SKM-1 treated with dmso at 0.1 percent for 144 hours (cell line): ENCODE measurements around the gene ARID1B.

Experiments
- DNase-seq: peaks from one replicate; lab custom pipeline; 2025; ENCODE audit not compliant: unreplicated experiment; lab: John Stamatoyannopoulos, UW

ARID1B gene

GRCh38 chr6:156822747-156823206 is 45.6 kb downstream of the ARID1B start:
- no peak for DNase-seq

- DNase-seq: no peak
Observed at GRCh38 chr6:156824142-156824541, 47.0 kb downstream of the ARID1B start.

GRCh38 chr6:156825475-156825874 is 48.3 kb downstream of the ARID1B start:
- DNase-seq: no peak

- DNase-seq: no peak
Observed at GRCh38 chr6:156826290-156826955, 49.2 kb downstream of the ARID1B start.

GRCh38 chr6:156827382-156827781 is 50.2 kb downstream of the ARID1B start:
- no peak for DNase-seq

GRCh38 chr6:156828280-156828703 is 51.1 kb downstream of the ARID1B start:
- no peak for DNase-seq

- DNase-seq: no peak
Observed at GRCh38 chr6:156830126-156830525, 52.9 kb downstream of the ARID1B start.

GRCh38 chr6:156832231-156832647 is 55.1 kb downstream of the ARID1B start:
- no peak for DNase-seq

- DNase-seq: no peak
Observed at GRCh38 chr6:156832669-156833068, 55.5 kb downstream of the ARID1B start.

GRCh38 chr6:156833755-156834154 is 56.6 kb downstream of the ARID1B start:
- no peak for DNase-seq

GRCh38 chr6:156839129-156839528 is 62.0 kb downstream of the ARID1B start:
- no peak for DNase-seq

GRCh38 chr6:156839591-156840001 is 62.4 kb downstream of the ARID1B start:
- no peak for DNase-seq

GRCh38 chr6:156840136-156840535 is 63.0 kb downstream of the ARID1B start:
- DNase-seq: no peak

GRCh38 chr6:156840606-156841005 is 63.4 kb downstream of the ARID1B start:
- DNase-seq: no peak

GRCh38 chr6:156841508-156841907 is 64.3 kb downstream of the ARID1B start:
- DNase-seq: no peak

GRCh38 chr6:156842598-156843250 is 65.5 kb downstream of the ARID1B start:
- DNase-seq: peak; percentile 15

GRCh38 chr6:156844089-156844488 is 66.9 kb downstream of the ARID1B start:
- no peak for DNase-seq

GRCh38 chr6:156845454-156846155 is 68.4 kb downstream of the ARID1B start:
- DNase-seq: no peak

- DNase-seq: no peak
Observed at GRCh38 chr6:156846845-156847599, 69.8 kb downstream of the ARID1B start.

- no peak for DNase-seq
Observed at GRCh38 chr6:156848123-156848522, 70.9 kb downstream of the ARID1B start.

- no peak for DNase-seq
Observed at GRCh38 chr6:156848533-156848932, 71.4 kb downstream of the ARID1B start.
